GM23338 (cell line): ENCODE results near the gene ZNF518A. TPM values are rescaled to one million over a fixed set of nuclear protein-coding genes. Genes with fewer than 3 reads are reported as not detected.

Experiments used
- CREB1 ChIP-seq: fragments of 250-450 bp; sonication (Bioruptor Pico); IDR thresholded peaks from 2 replicates; pipeline ENCODE4 v1.5.0; 2020; ENCODE audit warnings: low read depth, mild to moderate bottlenecking, moderate library complexity
- EZH2phosphoT487 ChIP-seq: fragments of 200-600 bp; sonication (generic); IDR thresholded peaks from one replicate; pipeline ENCODE4 v1.8.1; 2018; ENCODE audit warnings: antibody characterized with exemption; ENCODE audit not compliant: unreplicated experiment
- JUNB ChIP-seq: IDR thresholded peaks from one replicate; pipeline ENCODE4 v1.6.1; 2016; ENCODE audit warnings: antibody characterized with exemption; ENCODE audit not compliant: unreplicated experiment
- NANOG ChIP-seq: IDR thresholded peaks from 2 replicates; pipeline ENCODE4 v1.6.1; 2016; ENCODE audit warnings: antibody characterized with exemption, borderline replicate concordance
- POLR2AphosphoS5 ChIP-seq: IDR thresholded peaks from 2 replicates; pipeline ENCODE4 v1.6.1; 2016; ENCODE audit warnings: antibody characterized with exemption, low read depth
- REST ChIP-seq: IDR thresholded peaks from one replicate; pipeline ENCODE4 v1.6.1; 2018; ENCODE audit warnings: antibody characterized with exemption; ENCODE audit not compliant: unreplicated experiment
- STAT1 ChIP-seq: IDR thresholded peaks from one replicate; pipeline ENCODE4 v1.6.1; 2016; ENCODE audit warnings: antibody characterized with exemption; ENCODE audit not compliant: unreplicated experiment
- ZNF114 ChIP-seq: fragments of 250-450 bp; sonication (Bioruptor Pico); IDR thresholded peaks from 2 replicates; pipeline ENCODE4 v1.5.0; 2020; ENCODE audit warnings: mild to moderate bottlenecking, moderate library complexity
- ZNF331 ChIP-seq: fragments of 250-450 bp; sonication (Bioruptor Pico); IDR thresholded peaks from 2 replicates; pipeline ENCODE4 v1.5.0; 2020; ENCODE audit warnings: low read depth, mild to moderate bottlenecking, moderate library complexity
- ZNF462 ChIP-seq: fragments of 250-450 bp; sonication (Bioruptor Pico); IDR thresholded peaks from 2 replicates; pipeline ENCODE4 v1.5.0; 2020; ENCODE audit warnings: mild to moderate bottlenecking, moderate library complexity
- polyA plus RNA-seq: library from polyadenylated mRNA; unstranded; fragments of >200 nt; fragmentation: Nextera tagmentation; extraction: Ambion mirVana; gene quantifications from 2 replicates; pipeline ENCODE4 v1.2.1, GENCODE V29; 2016
- total RNA-seq: library from RNA; depleted of rRNA; stranded (reverse); fragments of >200 nt; shearing (Covaris generic); gene quantifications from 2 replicates; pipeline ENCODE4 v1.2.3, GENCODE V29; 2014

Gene ZNF518A
- total and polyA plus RNA-seq, 2 experiments from 2014 or later: 44.6 to 52.1 TPM

- TF ChIP-seq ZNF462 (CRISPR knock-in tag): no peak
- no peak for TF ChIP-seq NANOG
- TF ChIP-seq STAT1: no peak
- TF ChIP-seq POLR2AphosphoS5: no peak
- TF ChIP-seq ZNF114: no peak
- TF ChIP-seq REST: no peak
- no peak for TF ChIP-seq JUNB
- no peak for TF ChIP-seq EZH2phosphoT487
- no peak for TF ChIP-seq CREB1
- no peak for TF ChIP-seq ZNF331
These were observed 3.0 kb downstream of the ZNF518A start (continued) for GRCh38 chr10:96133135-96133534.
